Fibroblast of skin of scalp (primary cell): ENCODE measurements around the gene GFRAL.

Source experiments
- DNase-seq: peaks from one replicate; pipeline ENCODE4 v3.0.0-alpha.2; 2013

Gene GFRAL

GRCh38 chr6:55437141-55437540 lies 109.9 kb downstream of the GFRAL start:
- DNase-seq, result no peak

- no peak for DNase-seq
Observed at GRCh38 chr6:55438203-55438602, 110.9 kb downstream of the GFRAL start.

- no peak for DNase-seq
Observed at GRCh38 chr6:55443238-55444134, 116.2 kb downstream of the GFRAL start.

GRCh38 chr6:55445648-55446204 lies 118.5 kb downstream of the GFRAL start:
- peak; percentile 32 for DNase-seq

GRCh38 chr6:55447891-55448290 lies 120.6 kb downstream of the GFRAL start:
- no peak for DNase-seq

- peak; percentile 57 for DNase-seq
Observed at GRCh38 chr6:55448451-55448850, 121.2 kb downstream of the GFRAL start.

- no peak for DNase-seq
Observed at GRCh38 chr6:55449225-55449624, 122.0 kb downstream of the GFRAL start.

- peak; percentile 41 for DNase-seq
Observed at GRCh38 chr6:55450005-55450404, 122.7 kb downstream of the GFRAL start.
